OCI-LY1 (cell line): ENCODE data around the gene BMPR1A.

ENCODE experiments used
- H2AFZ ChIP-seq: fragments of 200-600 bp; sonication (generic), shearing (Covaris generic); 2 replicates; pipeline ENCODE4 v1.6.0; 2014; ENCODE audit warnings: antibody characterized with exemption, mild to moderate bottlenecking, low read length
- H3F3A ChIP-seq: fragments of 200-600 bp; sonication (generic), shearing (Covaris generic); 2 replicates; pipeline ENCODE4 v1.6.0; 2014; ENCODE audit warnings: mild to moderate bottlenecking, antibody characterized with exemption, low read length, moderate library complexity; ENCODE audit not compliant: insufficient read depth
- H3K27ac ChIP-seq: fragments of 200-600 bp; sonication (generic); 2 replicates; pipeline ENCODE4 v1.5.1; 2014; ENCODE audit warnings: low read length, mixed run types, mild to moderate bottlenecking, low read depth; ENCODE audit not compliant: poor library complexity, severe bottlenecking
- H3K27me3 ChIP-seq: fragments of 200-600 bp; sonication (generic); 2 replicates; pipeline ENCODE4 v1.6.0; 2014; ENCODE audit warnings: antibody characterized with exemption, mild to moderate bottlenecking, low read length, moderate library complexity; ENCODE audit not compliant: insufficient read depth
- H3K36me3 ChIP-seq: fragments of 200-600 bp; sonication (generic); 2 replicates; pipeline ENCODE4 v1.6.1; 2014; ENCODE audit warnings: mild to moderate bottlenecking, antibody characterized with exemption, low read length, moderate library complexity, mixed read lengths; ENCODE audit not compliant: insufficient read depth
- H3K4me1 ChIP-seq: fragments of 200-600 bp; sonication (generic); 2 replicates; pipeline ENCODE4 v1.5.1; 2014; ENCODE audit warnings: mild to moderate bottlenecking, low read length, moderate library complexity; ENCODE audit not compliant: insufficient read depth, severe bottlenecking
- H3K4me2 ChIP-seq: fragments of 200-600 bp; sonication (generic), shearing (Covaris generic); 2 replicates; pipeline ENCODE4 v1.6.1; 2014; ENCODE audit warnings: low read length
- H3K4me3 ChIP-seq: fragments of 200-600 bp; sonication (generic); 2 replicates; pipeline ENCODE4 v1.5.1; 2014; ENCODE audit warnings: low read length, low read depth, mild to moderate bottlenecking, mixed read lengths; ENCODE audit not compliant: poor library complexity, severe bottlenecking
- H3K79me2 ChIP-seq: fragments of 200-600 bp; shearing (Covaris generic); 2 replicates; pipeline ENCODE4 v1.6.1; 2016; ENCODE audit warnings: mixed run types, low read length, mixed read lengths; ENCODE audit not compliant: insufficient read depth
- H3K9ac ChIP-seq: fragments of 200-600 bp; sonication (generic), shearing (Covaris generic); 2 replicates; pipeline ENCODE4 v1.6.1; 2014; ENCODE audit warnings: mild to moderate bottlenecking, low read length, mixed read lengths
- H3K9me2 ChIP-seq: fragments of 200-600 bp; sonication (generic), shearing (Covaris generic); 2 replicates; pipeline ENCODE4 v1.6.1; 2014; ENCODE audit warnings: low read depth, mild to moderate bottlenecking, low read length, mixed read lengths
- H3K9me3 ChIP-seq: fragments of 200-600 bp; shearing (Covaris generic); 2 replicates; pipeline ENCODE4 v1.6.1; 2014; ENCODE audit warnings: low read length, mixed read lengths
- H4K20me1 ChIP-seq: fragments of 200-600 bp; sonication (generic), shearing (Covaris generic); 2 replicates; pipeline ENCODE4 v1.6.0; 2016; ENCODE audit warnings: mild to moderate bottlenecking, low read length; ENCODE audit not compliant: insufficient read depth
- CTCF ChIP-seq: fragments of 200-600 bp; sonication (generic), shearing (Covaris generic); IDR thresholded peaks from 2 replicates; pipeline ENCODE4 v1.5.1; 2017; ENCODE audit warnings: mild to moderate bottlenecking, antibody characterized with exemption, low read length, moderate library complexity, mixed read lengths
- EZH2 ChIP-seq: fragments of 200-600 bp; sonication (generic), shearing (Covaris generic); IDR thresholded peaks from 2 replicates; pipeline ENCODE4 v1.8.0; 2017; ENCODE audit warnings: borderline replicate concordance, mixed run types, mild to moderate bottlenecking, antibody characterized with exemption, low read length, moderate library complexity, mixed read lengths

Gene BMPR1A

GRCh38 chr10:86724445-86724844, 32.0 kb upstream of the BMPR1A start:
- H3K9me3 ChIP-seq: no peaks in the 10 kb centered on the region
- H3K4me2 ChIP-seq: no peak overlapping the region
- no peaks in the 10 kb centered on the region for H3K79me2 ChIP-seq
- no peaks in the 10 kb centered on the region for H3F3A ChIP-seq
- no peak overlapping the region for H2AFZ ChIP-seq
- H3K9me2 ChIP-seq: no peaks in the 10 kb centered on the region
- 0 out of 2 replicates have a peak, but pooled peaks cover 3% of the 10 kb centered on the region for H3K27me3 ChIP-seq
- no peaks in the 10 kb centered on the region for H3K36me3 ChIP-seq
- no peak overlapping the region for H3K27ac ChIP-seq
- TF ChIP-seq EZH2 (no peak), CTCF (no peak)
- H3K4me3 ChIP-seq: no peak overlapping the region
- no peaks in the 10 kb centered on the region for H3K4me1 ChIP-seq
- no peaks in the 10 kb centered on the region for H4K20me1 ChIP-seq
- no peak overlapping the region for H3K9ac ChIP-seq

- Histone ChIP-seq H3K9ac (no peak overlapping the region), H3K9me3 (no peaks in the 10 kb centered on the region), H4K20me1 (no peaks in the 10 kb centered on the region), H3K4me2 (no peak overlapping the region), H3K27me3 (peaks cover 3% of the 10 kb centered on the region; the same call in 1 of the 2 replicates), H3K36me3 (no peaks in the 10 kb centered on the region), H3K27ac (no peak overlapping the region), H3K4me3 (no peak overlapping the region), H3K4me1 (no peaks in the 10 kb centered on the region), H3K9me2 (no peaks in the 10 kb centered on the region), H3K79me2 (no peaks in the 10 kb centered on the region), H2AFZ (no peak overlapping the region), H3F3A (no peaks in the 10 kb centered on the region)
- no peak for TF ChIP-seq CTCF
- TF ChIP-seq EZH2: no peak
These were observed 30.3 kb upstream of the BMPR1A start for GRCh38 chr10:86725980-86726676.

- Histone ChIP-seq H3K36me3 (no peaks in the 10 kb centered on the region), H2AFZ (no peak overlapping the region), H3K9ac (no peak overlapping the region), H3K27ac (no peak overlapping the region), H3K4me3 (no peak overlapping the region), H3K79me2 (no peaks in the 10 kb centered on the region), H3K4me2 (no peak overlapping the region), H3K4me1 (no peaks in the 10 kb centered on the region), H3K9me3 (no peaks in the 10 kb centered on the region), H3K27me3 (peaks cover 3% of the 10 kb centered on the region; the same call in 1 of the 2 replicates), H4K20me1 (no peaks in the 10 kb centered on the region), H3K9me2 (no peaks in the 10 kb centered on the region), H3F3A (no peaks in the 10 kb centered on the region)
- TF ChIP-seq EZH2 (no peak), CTCF (no peak)
These were observed 29.8 kb upstream of the BMPR1A start for GRCh38 chr10:86726677-86726999.
